Fibroblast of villous mesenchyme (primary cell): Measurements from ENCODE around the gene KIF23. TPM values are rescaled to one million over a fixed set of nuclear protein-coding genes. Genes with fewer than 3 reads are reported as not detected.

Source experiments
- DNase-seq: peaks from one replicate; pipeline ENCODE4 v3.0.0-alpha.2; 2010; ENCODE audit warnings: low read depth
- H3K4me3 ChIP-seq: 2 replicates; pipeline ENCODE4 v1.5.1; 2011; ENCODE audit warnings: low read depth, mild to moderate bottlenecking, low read length
- total RNA-seq: library from RNA; depleted of rRNA; stranded (reverse); fragments of >200 nt; gene quantifications from 2 replicates; pipeline ENCODE4 v1.2.3, GENCODE V29; 2012
- TF ChIP-seq, protein P1 (sequence below): IDR thresholded peaks from 2 replicates; pipeline ENCODE4 v1.5.1; 2012; ENCODE audit warnings: low read depth, mild to moderate bottlenecking, low read length; ENCODE audit not compliant: insufficient read depth

The KIF23 gene
- total RNA-seq, 1 donor = 60.5 TPM

DNA sequence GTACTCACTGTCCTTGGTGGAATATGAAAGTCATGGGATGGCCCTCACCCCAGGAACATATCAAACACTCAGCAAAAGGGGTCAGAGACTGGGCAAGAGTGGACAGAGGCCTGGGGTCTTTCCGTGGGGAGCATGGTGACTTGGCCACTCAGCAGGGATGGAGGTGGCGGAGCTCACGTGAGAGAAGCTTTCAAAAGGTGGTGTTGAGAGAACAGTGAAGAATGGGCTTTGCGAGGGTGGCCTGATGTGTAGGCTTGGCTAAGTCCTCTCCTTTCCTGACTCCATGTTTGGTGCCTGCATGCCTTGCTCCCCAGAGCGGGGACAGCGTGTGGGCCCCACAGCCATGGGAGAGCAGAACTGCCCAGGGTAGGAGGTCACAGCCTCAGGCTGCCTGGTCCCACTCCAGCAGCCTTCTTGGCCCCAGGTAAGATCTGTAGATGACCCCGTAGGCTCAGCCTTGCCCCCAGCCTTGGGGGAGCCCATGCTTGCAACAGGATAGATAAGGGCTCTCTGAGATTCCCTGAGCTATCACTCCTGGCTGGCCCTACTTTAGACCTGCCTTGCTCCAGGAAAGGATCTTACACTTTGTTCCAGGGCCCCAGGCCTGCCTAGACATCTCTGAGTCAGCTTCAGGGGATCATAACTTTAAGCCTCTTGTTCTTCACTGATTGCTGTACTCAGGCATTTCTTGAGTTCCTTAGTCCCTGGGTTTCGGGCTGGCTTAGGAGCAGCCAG lies 55.5 kb downstream of the KIF23 start:
- H3K4me3 ChIP-seq = no peak overlapping the region
- peak; percentile 31 for DNase-seq
- TF ChIP-seq, protein P1, sequence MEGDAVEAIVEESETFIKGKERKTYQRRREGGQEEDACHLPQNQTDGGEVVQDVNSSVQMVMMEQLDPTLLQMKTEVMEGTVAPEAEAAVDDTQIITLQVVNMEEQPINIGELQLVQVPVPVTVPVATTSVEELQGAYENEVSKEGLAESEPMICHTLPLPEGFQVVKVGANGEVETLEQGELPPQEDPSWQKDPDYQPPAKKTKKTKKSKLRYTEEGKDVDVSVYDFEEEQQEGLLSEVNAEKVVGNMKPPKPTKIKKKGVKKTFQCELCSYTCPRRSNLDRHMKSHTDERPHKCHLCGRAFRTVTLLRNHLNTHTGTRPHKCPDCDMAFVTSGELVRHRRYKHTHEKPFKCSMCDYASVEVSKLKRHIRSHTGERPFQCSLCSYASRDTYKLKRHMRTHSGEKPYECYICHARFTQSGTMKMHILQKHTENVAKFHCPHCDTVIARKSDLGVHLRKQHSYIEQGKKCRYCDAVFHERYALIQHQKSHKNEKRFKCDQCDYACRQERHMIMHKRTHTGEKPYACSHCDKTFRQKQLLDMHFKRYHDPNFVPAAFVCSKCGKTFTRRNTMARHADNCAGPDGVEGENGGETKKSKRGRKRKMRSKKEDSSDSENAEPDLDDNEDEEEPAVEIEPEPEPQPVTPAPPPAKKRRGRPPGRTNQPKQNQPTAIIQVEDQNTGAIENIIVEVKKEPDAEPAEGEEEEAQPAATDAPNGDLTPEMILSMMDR = no peak

DNA sequence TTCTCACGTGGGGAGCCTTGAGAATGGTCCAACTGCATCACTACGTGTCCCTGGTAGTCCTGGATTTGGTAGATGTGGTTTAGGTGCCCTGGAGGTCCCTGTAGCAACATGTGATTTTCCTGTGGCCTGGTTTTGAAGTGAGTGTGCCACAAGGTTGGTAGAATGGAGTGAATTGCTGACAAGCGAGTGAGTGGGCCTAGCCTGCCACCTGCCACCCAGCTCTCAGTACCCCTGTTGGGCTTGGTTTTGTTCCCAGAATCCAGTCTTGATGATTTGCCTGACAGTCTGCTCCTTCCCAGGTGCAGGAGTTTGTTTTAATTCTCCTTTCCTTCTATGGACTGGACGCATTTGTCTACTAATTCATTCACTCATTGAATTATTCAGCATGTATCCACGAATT lies 57.9 kb downstream of the KIF23 start:
- no peak for DNase-seq
- TF ChIP-seq, protein P1 = no peak
- H3K4me3 ChIP-seq = no peak overlapping the region

DNA sequence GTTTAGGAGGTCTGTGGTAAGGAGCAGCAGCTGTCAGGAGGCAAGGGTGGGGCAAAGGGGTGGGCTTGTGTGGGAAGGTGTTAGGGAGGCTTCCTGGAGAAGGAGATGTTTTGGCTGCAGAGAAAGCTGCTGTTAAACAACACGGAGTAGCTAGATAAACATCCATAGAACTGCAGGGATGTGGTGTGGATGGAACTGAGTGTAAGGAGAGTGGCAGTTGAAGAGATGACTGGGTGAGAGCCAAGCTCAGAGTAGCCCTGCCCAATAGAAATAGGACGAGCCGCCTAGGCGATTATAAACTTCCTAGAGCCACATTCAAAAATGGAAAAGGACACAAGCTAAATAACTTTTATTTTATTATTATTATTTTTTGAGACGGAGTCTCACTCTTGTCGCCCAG lies 58.4 kb downstream of the KIF23 start:
- no peak overlapping the region for H3K4me3 ChIP-seq
- TF ChIP-seq, protein P1 = no peak
- no peak for DNase-seq

DNA sequence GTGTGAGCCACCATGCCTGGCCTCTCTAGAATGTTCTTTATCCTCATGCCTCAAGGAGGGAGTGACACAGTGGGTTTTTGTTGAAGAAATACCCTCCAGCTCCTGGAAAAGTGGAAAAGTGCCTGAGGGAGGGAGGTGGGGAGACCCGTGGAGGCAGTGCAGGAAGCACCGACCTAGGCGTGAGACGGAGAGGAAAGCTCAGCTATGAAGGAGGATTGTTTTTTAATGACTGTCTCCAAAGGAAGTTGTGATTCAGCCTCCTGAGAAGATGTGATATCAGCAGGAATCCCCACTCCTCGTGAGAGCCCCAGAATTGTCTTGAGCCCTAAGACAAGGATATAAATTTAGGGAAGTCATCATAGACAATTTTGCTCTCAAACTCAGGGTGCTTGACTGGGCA lies 60.1 kb downstream of the KIF23 start:
- no peak overlapping the region for H3K4me3 ChIP-seq
- DNase-seq = peak; percentile 21
- TF ChIP-seq, protein P1 = no peak

DNA sequence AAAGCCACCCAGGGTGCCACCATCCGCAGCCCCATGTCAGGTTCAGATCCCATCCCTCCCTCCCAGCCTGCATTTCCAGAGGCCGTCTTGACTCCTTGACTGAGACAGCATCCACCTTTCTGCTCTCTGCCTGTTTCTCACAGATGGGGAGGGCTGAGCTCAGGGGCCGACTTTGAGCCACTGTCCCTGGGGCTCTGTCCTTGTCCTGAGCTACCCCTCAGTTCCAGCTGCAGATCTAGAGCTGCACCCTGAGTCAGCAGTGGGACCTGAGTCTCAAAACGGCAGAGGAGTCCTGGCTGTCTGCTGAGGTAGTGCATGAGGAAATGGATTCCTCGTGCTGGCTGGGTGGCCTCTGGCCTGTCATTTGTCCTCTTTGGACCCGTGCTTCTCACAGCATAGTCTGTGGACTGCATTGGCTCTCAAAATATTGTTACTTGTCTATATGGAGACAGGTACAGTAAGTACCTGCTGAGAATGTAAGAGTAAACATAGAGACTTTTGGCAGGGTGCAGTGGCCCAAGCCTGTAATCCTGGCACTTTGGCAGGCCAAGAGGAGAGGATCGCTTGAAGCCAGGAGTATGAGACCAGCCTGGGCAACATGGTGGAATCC lies 60.8 kb downstream of the KIF23 start:
- no peak for DNase-seq
- H3K4me3 ChIP-seq = no peak overlapping the region
- TF ChIP-seq, protein P1 = peak; percentile 15

DNA sequence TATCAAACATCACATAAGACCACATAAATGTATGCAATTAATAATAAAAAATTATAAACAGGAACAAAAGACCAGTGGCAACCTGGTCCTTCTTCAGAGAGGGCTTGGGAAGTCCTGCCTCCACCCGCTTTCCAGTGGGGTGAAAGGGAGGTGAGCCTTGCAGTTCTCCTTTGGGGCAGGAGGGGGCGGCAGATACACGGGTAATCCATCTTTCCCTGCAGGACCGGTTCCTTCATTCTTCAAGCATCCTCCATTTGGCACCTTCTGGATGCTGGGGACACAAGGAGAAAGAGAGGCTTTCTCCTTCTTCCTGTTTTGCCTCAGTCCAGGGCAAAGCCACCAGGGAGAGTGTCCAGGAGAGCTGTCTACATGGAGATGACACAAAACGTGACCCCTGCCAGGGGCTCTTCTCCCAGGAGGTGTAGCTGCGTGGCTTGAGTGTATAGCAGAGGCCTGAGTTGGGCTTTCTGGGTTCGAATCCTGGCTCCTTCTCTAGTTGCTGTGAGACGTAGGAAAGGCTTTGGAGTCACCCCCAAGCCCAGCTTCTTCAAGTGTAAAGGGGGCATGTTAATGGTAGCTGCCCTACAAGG lies 61.7 kb downstream of the KIF23 start:
- H3K4me3 ChIP-seq = no peak overlapping the region
- DNase-seq = peak; percentile 62
- TF ChIP-seq, protein P1 = peak; percentile 99
